ENCODE data around the gene COL24A1.
"Not testable (repeated sequence)": the region's sequence is repeated elsewhere in the genome, so short reads cannot be mapped to it uniquely, and the experiment has no call there.

The COL24A1 gene

GRCh38 chr1:86152887-86153286 lies 3.7 kb downstream of the COL24A1 start:
- DNase-seq (ENCODE audit: low spot score): no peak

- no peak for DNase-seq (ENCODE audit: low spot score)
Measured at GRCh38 chr1:86151427-86151826, 5.1 kb downstream of the COL24A1 start.

- no peak for DNase-seq (ENCODE audit: low spot score)
Measured at GRCh38 chr1:86150553-86151055, 6.0 kb downstream of the COL24A1 start.

- no peak for DNase-seq (ENCODE audit: low spot score)
Measured at GRCh38 chr1:86149591-86149990, 7.0 kb downstream of the COL24A1 start.

GRCh38 chr1:86147755-86148154 lies 8.8 kb downstream of the COL24A1 start:
- DNase-seq (ENCODE audit: low spot score): no peak

GRCh38 chr1:86146566-86146965 lies 10.0 kb downstream of the COL24A1 start:
- DNase-seq (ENCODE audit: low spot score): no peak

GRCh38 chr1:86140281-86140880 lies 16.2 kb downstream of the COL24A1 start:
- DNase-seq (ENCODE audit: low spot score): no peak

GRCh38 chr1:86138746-86139145 lies 17.8 kb downstream of the COL24A1 start:
- no peak for DNase-seq (ENCODE audit: low spot score)

- no peak for DNase-seq (ENCODE audit: low spot score)
Measured at GRCh38 chr1:86137436-86137835, 19.1 kb downstream of the COL24A1 start.

- DNase-seq (ENCODE audit: low spot score): no peak
Measured at GRCh38 chr1:86119214-86119764, 37.3 kb downstream of the COL24A1 start.

GRCh38 chr1:86114816-86115400 lies 41.7 kb downstream of the COL24A1 start:
- DNase-seq (ENCODE audit: low spot score): no peak

- no peak for DNase-seq (ENCODE audit: low spot score)
Measured at GRCh38 chr1:86114236-86114635, 42.3 kb downstream of the COL24A1 start.

GRCh38 chr1:86111590-86111989 lies 45.0 kb downstream of the COL24A1 start:
- not testable (repeated sequence) for DNase-seq (ENCODE audit: low spot score)

GRCh38 chr1:86110451-86111129 lies 46.0 kb downstream of the COL24A1 start:
- DNase-seq (ENCODE audit: low spot score): no peak

- no peak for DNase-seq (ENCODE audit: low spot score)
Measured at GRCh38 chr1:86105533-86105866, 51.1 kb downstream of the COL24A1 start.

GRCh38 chr1:86104606-86105532 lies 51.7 kb downstream of the COL24A1 start:
- DNase-seq (ENCODE audit: low spot score): no peak

GRCh38 chr1:86101616-86102015 lies 55.0 kb downstream of the COL24A1 start:
- no peak for DNase-seq (ENCODE audit: low spot score)

- no peak for DNase-seq (ENCODE audit: low spot score)
Measured at GRCh38 chr1:86100401-86100800, 56.2 kb downstream of the COL24A1 start.

GRCh38 chr1:86089765-86090164 lies 66.8 kb downstream of the COL24A1 start:
- no peak for DNase-seq (ENCODE audit: low spot score)

- DNase-seq (ENCODE audit: low spot score): no peak
Measured at GRCh38 chr1:86085741-86086409, 70.7 kb downstream of the COL24A1 start.

- DNase-seq (ENCODE audit: low spot score): no peak
Measured at GRCh38 chr1:86084998-86085397, 71.6 kb downstream of the COL24A1 start.

GRCh38 chr1:86082183-86082582 lies 74.4 kb downstream of the COL24A1 start:
- DNase-seq (ENCODE audit: low spot score): no peak

Measured in pons (tissue), 1 donor.